K562 (cell line): ENCODE measurements around the gene INTS1. TPM values are rescaled to one million over a fixed set of nuclear protein-coding genes. Genes with fewer than 3 reads are reported as not detected.
A peak's percentile ranks its signal among the peaks of the same experiment; 100 is the strongest.

ENCODE experiments used
- E2F1 ChIP-seq: sonication (generic); formaldehyde crosslinking; IDR thresholded peaks from 2 replicates; pipeline ENCODE4 v1.8.1; 2023; ENCODE audit warnings: mild to moderate bottlenecking, missing genetic modification reagents, moderate library complexity
- KAT2B ChIP-seq: IDR thresholded peaks from one replicate; pipeline ENCODE4 v1.6.1; 2012; ENCODE audit warnings: low read depth, mild to moderate bottlenecking, control low read depth, inconsistent platforms, low read length, moderate library complexity
- PCBP1 ChIP-seq: fragments of 200-400 bp; formaldehyde crosslinking; IDR thresholded peaks from 2 replicates; pipeline ENCODE4 v1.6.1; 2018; ENCODE audit warnings: mild to moderate bottlenecking, low read depth, low read length; ENCODE audit not compliant: poor library complexity, severe bottlenecking
- RBFOX2 ChIP-seq: fragments of 200-400 bp; formaldehyde crosslinking; IDR thresholded peaks from 2 replicates; pipeline ENCODE4 v1.6.1; 2017; ENCODE audit warnings: low read depth, mild to moderate bottlenecking, low read length, moderate library complexity
- REST ChIP-seq, 2 experiments: fragments of 450-650 bp; formaldehyde crosslinking in 1 of 2; IDR thresholded peaks; 2 replicates each; pipeline versions ENCODE4 v1.4.0 to v1.6.1; 2014 to 2020; ENCODE audit warnings: mild to moderate bottlenecking in 2 of 2, borderline replicate concordance in 1 of 2, low read depth in 1 of 2
- ZNF217 ChIP-seq: sonication (generic); formaldehyde crosslinking; IDR thresholded peaks from 2 replicates; pipeline ENCODE4 v1.8.0; 2022; ENCODE audit warnings: mild to moderate bottlenecking, missing genetic modification reagents
- ZNF224 ChIP-seq: sonication (generic); formaldehyde crosslinking; IDR thresholded peaks from 2 replicates; pipeline ENCODE4 v1.8.0; 2022; ENCODE audit warnings: mild to moderate bottlenecking, missing genetic modification reagents
- ZNF57 ChIP-seq: fragments of 450-650 bp; formaldehyde crosslinking; IDR thresholded peaks from 2 replicates; pipeline ENCODE4 v1.4.0; 2020; ENCODE audit warnings: mild to moderate bottlenecking, moderate library complexity
- polyA plus RNA-seq, 8 experiments: library from polyadenylated mRNA; depleted of rRNA in 4 of 8; stranded (reverse) in 5 of 8; unstranded in 3 of 8; fragments of >200 nt; fragmentation: Nextera tagmentation in 2 of 8; fragmentation: Illumina TruSeq in 1 of 8; extraction: Ambion mirVana in 2 of 8; extraction: Trizol in 1 of 8; gene quantifications; 2 replicates each; pipeline versions ENCODE4 v1.2.1 to v1.2.3, GENCODE V29; 2011 to 2014; ENCODE audit warnings: inconsistent platforms in 1 of 8, missing spikeins in 1 of 8
- total RNA-seq, 7 experiments: library from RNA; depleted of rRNA in 6 of 7; stranded (reverse); fragments of >200 nt in 6 of 7; fragmentation: Illumina TruSeq in 2 of 7; extraction: Trizol in 2 of 7; gene quantifications; 2 replicates each; pipeline versions ENCODE4 v1.2.1 to v1.2.3, GENCODE V29; 2011 to 2021; ENCODE audit warnings: low replicate concordance in 1 of 7
- TF ChIP-seq, protein P1 (sequence below): sonication (generic); formaldehyde crosslinking; IDR thresholded peaks from 2 replicates; pipeline ENCODE4 v1.8.0; 2022; ENCODE audit warnings: mild to moderate bottlenecking, missing genetic modification reagents
- TF ChIP-seq, protein P2 (sequence below): sonication (generic); formaldehyde crosslinking; IDR thresholded peaks from 2 replicates; pipeline ENCODE4 v1.8.0; 2022; ENCODE audit warnings: mild to moderate bottlenecking, missing genetic modification reagents

The INTS1 gene
- total and polyA plus RNA-seq, 9 of the 15 experiments (the other 6 are each of a cell fraction or from before 2014, with no cell fraction given): 0.34 to 119 (median 18.5) TPM

DNA sequence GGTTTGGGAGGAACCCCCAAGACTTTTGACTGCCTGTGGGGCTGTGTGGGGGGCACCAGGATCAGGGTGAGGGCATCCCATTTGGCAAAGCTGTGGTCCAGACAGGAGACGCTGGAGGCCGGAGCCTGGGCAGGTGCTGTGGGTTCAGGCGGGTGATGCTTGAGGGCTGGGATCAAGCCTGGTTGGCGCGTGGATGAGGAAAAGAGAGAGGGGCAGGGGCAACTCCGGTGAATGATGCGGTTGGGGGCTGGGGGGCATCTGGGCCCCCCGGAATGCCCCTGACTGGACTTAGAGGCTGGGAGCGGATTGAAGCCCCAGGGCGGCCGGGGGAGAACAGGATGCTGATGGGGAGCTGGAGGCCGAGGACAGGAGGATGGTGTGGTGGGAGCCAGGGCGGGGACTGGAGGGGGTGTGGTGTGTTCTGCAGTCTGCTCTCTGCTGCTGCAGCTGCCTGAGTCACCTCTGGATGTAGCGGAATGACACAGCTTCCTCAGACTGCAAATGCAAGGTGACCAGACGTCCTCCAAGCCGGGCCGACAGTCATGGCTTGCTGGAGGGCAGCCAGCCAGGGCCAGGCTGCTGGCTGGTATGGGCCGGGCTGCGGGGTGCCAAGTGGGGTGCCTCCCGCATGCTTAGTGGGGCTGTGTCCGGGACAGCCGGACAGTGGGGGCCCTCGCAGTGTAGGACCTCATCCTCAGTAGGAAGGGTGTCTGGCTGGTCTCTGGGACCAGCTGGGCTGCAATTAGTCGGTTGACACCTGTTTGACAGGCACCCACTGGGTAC, 29.5 kb upstream of the INTS1 start (continued):
- TF ChIP-seq KAT2B: no peak
- TF ChIP-seq ZNF217 (CRISPR knock-in tag): no peak
- TF ChIP-seq, protein P1, sequence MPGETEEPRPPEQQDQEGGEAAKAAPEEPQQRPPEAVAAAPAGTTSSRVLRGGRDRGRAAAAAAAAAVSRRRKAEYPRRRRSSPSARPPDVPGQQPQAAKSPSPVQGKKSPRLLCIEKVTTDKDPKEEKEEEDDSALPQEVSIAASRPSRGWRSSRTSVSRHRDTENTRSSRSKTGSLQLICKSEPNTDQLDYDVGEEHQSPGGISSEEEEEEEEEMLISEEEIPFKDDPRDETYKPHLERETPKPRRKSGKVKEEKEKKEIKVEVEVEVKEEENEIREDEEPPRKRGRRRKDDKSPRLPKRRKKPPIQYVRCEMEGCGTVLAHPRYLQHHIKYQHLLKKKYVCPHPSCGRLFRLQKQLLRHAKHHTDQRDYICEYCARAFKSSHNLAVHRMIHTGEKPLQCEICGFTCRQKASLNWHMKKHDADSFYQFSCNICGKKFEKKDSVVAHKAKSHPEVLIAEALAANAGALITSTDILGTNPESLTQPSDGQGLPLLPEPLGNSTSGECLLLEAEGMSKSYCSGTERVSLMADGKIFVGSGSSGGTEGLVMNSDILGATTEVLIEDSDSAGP (CRISPR knock-in tag): no peak
- TF ChIP-seq E2F1 (CRISPR knock-in tag): no peak
- TF ChIP-seq PCBP1: peak; percentile 62
- TF ChIP-seq, protein P2, sequence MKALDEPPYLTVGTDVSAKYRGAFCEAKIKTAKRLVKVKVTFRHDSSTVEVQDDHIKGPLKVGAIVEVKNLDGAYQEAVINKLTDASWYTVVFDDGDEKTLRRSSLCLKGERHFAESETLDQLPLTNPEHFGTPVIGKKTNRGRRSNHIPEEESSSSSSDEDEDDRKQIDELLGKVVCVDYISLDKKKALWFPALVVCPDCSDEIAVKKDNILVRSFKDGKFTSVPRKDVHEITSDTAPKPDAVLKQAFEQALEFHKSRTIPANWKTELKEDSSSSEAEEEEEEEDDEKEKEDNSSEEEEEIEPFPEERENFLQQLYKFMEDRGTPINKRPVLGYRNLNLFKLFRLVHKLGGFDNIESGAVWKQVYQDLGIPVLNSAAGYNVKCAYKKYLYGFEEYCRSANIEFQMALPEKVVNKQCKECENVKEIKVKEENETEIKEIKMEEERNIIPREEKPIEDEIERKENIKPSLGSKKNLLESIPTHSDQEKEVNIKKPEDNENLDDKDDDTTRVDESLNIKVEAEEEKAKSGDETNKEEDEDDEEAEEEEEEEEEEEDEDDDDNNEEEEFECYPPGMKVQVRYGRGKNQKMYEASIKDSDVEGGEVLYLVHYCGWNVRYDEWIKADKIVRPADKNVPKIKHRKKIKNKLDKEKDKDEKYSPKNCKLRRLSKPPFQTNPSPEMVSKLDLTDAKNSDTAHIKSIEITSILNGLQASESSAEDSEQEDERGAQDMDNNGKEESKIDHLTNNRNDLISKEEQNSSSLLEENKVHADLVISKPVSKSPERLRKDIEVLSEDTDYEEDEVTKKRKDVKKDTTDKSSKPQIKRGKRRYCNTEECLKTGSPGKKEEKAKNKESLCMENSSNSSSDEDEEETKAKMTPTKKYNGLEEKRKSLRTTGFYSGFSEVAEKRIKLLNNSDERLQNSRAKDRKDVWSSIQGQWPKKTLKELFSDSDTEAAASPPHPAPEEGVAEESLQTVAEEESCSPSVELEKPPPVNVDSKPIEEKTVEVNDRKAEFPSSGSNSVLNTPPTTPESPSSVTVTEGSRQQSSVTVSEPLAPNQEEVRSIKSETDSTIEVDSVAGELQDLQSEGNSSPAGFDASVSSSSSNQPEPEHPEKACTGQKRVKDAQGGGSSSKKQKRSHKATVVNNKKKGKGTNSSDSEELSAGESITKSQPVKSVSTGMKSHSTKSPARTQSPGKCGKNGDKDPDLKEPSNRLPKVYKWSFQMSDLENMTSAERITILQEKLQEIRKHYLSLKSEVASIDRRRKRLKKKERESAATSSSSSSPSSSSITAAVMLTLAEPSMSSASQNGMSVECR: no peak
- 0 out of 2 replicates have a peak, but pooled peaks have one; percentile 8 for TF ChIP-seq REST (IDR thresholded peaks at IDR 0.05; ENCODE audit: borderline replicate concordance)
- no peak for TF ChIP-seq REST (CRISPR knock-in tag; IDR thresholded peaks at IDR 0.05; ENCODE audit: low read depth)
- TF ChIP-seq ZNF224 (CRISPR knock-in tag): no peak
- no peak for TF ChIP-seq ZNF57 (CRISPR knock-in tag)
- peak; percentile 56 for TF ChIP-seq RBFOX2
